Erythroblast (primary cell): ENCODE measurements around the gene TRIOBP.

ENCODE experiments used
- GATA1 ChIP-seq: IDR thresholded peaks from 2 replicates; pipeline ENCODE4 v1.6.1; 2011; ENCODE audit warnings: low read depth, mild to moderate bottlenecking, control low read depth, low read length, moderate library complexity
- POLR2A ChIP-seq: IDR thresholded peaks from 2 replicates; pipeline ENCODE4 v1.6.1; 2011; ENCODE audit warnings: mild to moderate bottlenecking, low read length

- TF ChIP-seq POLR2A = no peak
- no peak for TF ChIP-seq GATA1
These were observed 80.4 kb downstream of the TRIOBP start for GRCh38 chr22:37777122-37777687.
